Activated T-cell treated with anti-CD3 and anti-CD28 coated beads, Interleukin-2, amount 50 U/mL, for 24 hours (primary cell): ENCODE data around the gene SLC16A13.
"Not testable (repeated sequence)": the region's sequence is repeated elsewhere in the genome, so short reads cannot be mapped to it uniquely, and the experiment has no call there.

Source experiments
- DNase-seq: peaks from one replicate; pipeline ENCODE4 v3.0.0-alpha.2; 2020
- H3K27ac Mint-ChIP-seq: 2 replicates; pipeline ENCODE4 v1.8.0; 2020; ENCODE audit warnings: mild to moderate bottlenecking, mixed read lengths
- H3K27me3 Mint-ChIP-seq: 2 replicates; pipeline ENCODE4 v1.8.0; 2020; ENCODE audit warnings: mixed read lengths
- H3K36me3 Mint-ChIP-seq: 2 replicates; pipeline ENCODE4 v1.8.0; 2020; ENCODE audit warnings: low read depth, mixed read lengths
- H3K4me1 Mint-ChIP-seq: 2 replicates; pipeline ENCODE4 v1.8.0; 2020; ENCODE audit warnings: low read depth, mixed read lengths
- H3K4me3 Mint-ChIP-seq: 2 replicates; pipeline ENCODE4 v1.8.0; 2020; ENCODE audit warnings: mild to moderate bottlenecking, moderate library complexity, mixed read lengths
- H3K9me3 Mint-ChIP-seq: 2 replicates; pipeline ENCODE4 v1.8.0; 2020; ENCODE audit warnings: mixed read lengths

SLC16A13 gene

DNA sequence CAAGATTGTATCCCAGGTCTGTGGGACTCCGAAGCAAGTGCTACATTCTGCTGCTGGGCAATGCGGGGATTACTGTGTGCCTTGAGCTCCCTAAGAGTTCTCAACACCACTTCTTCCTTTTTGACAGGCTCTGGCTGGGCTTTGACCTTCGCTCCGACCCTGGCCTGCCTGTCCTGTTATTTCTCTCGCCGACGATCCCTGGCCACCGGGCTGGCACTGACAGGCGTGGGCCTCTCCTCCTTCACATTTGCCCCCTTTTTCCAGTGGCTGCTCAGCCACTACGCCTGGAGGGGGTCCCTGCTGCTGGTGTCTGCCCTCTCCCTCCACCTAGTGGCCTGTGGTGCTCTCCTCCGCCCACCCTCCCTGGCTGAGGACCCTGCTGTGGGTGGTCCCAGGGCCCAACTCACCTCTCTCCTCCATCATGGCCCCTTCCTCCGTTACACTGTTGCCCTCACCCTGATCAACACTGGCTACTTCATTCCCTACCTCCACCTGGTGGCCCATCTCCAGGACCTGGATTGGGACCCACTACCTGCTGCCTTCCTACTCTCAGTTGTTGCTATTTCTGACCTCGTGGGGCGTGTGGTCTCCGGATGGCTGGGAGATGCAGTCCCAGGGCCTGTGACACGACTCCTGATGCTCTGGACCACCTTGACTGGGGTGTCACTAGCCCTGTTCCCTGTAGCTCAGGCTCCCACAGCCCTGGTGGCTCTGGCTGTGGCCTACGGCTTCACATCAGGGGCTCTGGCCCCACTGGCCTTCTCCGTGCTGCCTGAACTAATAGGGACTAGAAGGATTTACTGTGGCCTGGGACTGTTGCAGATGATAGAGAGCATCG is 2.4 kb downstream of the SLC16A13 start:
- H3K4me1 Mint-ChIP-seq, result peaks cover 56% of the 10 kb centered on the region
- H3K36me3 Mint-ChIP-seq, result peaks cover 13% of the 10 kb centered on the region
- H3K27me3 Mint-ChIP-seq, result no peaks in the 10 kb centered on the region
- no peak for DNase-seq
- H3K4me3 Mint-ChIP-seq, result no peak overlapping the region
- H3K27ac Mint-ChIP-seq, result no peak overlapping the region
- H3K9me3 Mint-ChIP-seq, result no peaks in the 10 kb centered on the region

DNA sequence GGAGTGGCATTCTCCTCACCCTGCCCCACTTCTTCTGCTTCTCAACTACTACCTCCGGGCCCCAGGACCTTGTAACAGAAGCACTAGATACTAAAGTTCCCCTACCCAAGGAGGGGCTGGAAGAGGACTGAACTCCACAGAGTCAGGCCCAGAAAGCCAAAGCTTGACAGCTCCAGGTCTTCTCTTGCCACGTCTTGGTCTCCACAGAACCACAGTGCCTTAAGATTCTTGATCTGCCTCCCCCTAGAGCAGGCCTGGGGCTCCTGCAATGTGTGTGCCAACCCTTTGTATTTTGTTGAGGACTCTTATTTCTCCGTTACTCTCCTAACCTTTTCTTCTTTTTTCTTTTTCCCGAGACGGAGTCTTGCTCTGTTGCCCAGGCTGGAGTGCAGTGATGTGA is 4.0 kb downstream of the SLC16A13 start:
- DNase-seq, result no peak
- H3K4me1 Mint-ChIP-seq, result peaks cover 48% of the 10 kb centered on the region
- H3K9me3 Mint-ChIP-seq, result no peaks in the 10 kb centered on the region
- peak overlapping the region; percentile 78 for H3K27ac Mint-ChIP-seq
- H3K36me3 Mint-ChIP-seq, result peaks cover 13% of the 10 kb centered on the region
- H3K27me3 Mint-ChIP-seq, result peaks cover 4% of the 10 kb centered on the region
- H3K4me3 Mint-ChIP-seq, result no peak overlapping the region

DNA sequence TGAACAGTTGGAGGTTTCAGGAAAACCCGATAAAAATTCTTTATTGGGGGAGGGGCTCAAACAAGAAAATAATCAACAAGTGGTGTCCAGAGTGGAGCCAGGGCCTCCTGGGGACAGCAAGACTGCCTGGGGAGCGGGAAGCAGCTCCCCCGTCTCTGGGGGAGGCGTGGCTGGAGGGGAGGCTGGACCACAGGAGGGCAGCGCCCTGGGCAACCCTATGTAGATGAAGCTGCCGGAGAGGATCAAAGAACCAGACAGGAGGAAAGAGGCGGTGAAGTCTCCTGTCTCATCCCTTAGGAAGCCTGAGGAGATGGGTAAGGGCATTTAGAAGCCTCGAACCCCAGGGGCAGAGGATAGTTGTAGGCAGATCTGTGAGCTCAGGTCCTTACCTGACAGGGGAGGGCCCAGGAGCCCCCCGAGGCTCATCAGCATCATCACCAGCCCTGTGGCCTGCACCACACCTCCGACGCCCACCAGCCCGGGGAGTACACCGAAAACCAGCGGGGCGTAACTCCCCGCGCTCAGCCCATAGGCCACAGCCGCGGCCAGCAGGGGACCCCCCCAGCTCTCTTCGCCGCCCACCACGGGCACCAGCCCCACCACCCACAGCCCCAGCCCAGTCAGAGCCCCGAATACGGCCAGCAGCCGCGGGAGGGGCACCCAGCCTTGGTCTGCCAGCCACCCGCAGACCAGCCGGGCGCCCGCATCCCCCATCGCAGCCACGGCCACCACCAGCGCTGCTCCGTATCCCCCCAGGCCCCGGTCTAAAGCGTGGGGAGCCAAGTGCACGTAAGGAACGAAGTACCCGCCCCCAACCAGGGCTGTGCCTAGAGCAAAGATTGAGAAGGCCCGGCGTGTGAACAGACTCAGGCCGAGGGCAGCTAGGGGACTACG is 6.0 kb downstream of the SLC16A13 start:
- H3K27me3 Mint-ChIP-seq, result peaks cover 4% of the 10 kb centered on the region
- no peaks in the 10 kb centered on the region for H3K9me3 Mint-ChIP-seq
- peak overlapping the region; percentile 70 for H3K4me3 Mint-ChIP-seq
- H3K36me3 Mint-ChIP-seq, result no peaks in the 10 kb centered on the region
- DNase-seq, result peak; percentile 67
- peaks cover 50% of the 10 kb centered on the region for H3K4me1 Mint-ChIP-seq
- H3K27ac Mint-ChIP-seq, result peak overlapping the region; percentile 76

DNA sequence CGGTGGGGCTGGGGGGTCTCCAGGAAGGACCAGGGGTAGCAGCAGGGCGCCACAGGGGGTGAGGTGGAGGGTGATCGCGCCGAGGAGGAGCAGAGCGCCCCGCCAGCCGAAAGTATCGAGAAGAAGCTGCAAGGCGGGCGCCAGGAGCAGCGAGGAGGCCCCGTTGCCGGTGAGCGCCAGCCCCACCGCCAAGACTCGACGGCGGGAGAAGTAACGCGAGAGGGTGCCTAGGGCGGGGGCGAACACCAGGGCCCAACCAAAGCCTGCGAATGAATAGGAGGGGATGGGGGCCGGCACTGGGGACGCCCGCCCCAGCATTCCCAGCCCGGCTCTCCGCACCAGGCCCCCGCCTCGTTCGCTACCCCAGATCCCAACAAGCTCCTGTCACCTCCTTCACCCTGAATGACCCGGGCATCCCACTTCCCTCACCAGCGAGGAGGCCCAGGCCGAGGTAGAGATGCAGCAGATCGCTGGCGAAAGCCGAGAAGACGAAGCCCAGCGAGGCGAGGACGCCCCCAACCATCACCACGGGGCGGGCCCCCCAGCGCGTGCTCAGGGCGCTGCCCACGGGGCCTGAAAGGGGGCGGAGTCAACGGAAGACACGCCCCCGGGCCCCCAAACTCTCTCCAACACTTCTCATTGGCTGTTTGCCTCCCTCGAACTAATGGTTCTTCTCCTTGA is 6.8 kb downstream of the SLC16A13 start:
- Mint-ChIP-seq H3K36me3 (no peaks in the 10 kb centered on the region), H3K4me1 (peaks cover 58% of the 10 kb centered on the region), H3K27me3 (peaks cover 4% of the 10 kb centered on the region), H3K27ac (peak overlapping the region; percentile 76), H3K9me3 (no peaks in the 10 kb centered on the region), H3K4me3 (peak overlapping the region; percentile 70)
- DNase-seq, result peak; percentile 73

DNA sequence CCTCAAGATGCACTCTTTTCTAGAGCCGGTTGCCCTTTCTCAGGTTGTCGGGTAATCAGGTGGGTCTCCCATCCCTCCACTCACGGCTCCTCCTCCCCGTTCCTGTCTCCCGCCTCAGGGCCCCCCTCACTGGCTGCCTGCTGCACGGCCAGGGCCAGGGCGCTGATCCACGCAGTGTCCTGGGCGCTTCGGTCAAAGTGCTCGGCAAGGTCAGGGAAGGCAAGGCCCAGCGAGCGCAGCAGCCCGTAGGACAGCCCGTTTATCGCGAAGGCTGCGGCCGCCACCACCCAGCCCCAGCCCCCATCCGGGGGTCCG is 7.3 kb downstream of the SLC16A13 start:
- H3K4me3 Mint-ChIP-seq, result peak overlapping the region; percentile 70
- peaks cover 4% of the 10 kb centered on the region for H3K27me3 Mint-ChIP-seq
- DNase-seq, result no peak
- H3K9me3 Mint-ChIP-seq, result no peaks in the 10 kb centered on the region
- H3K4me1 Mint-ChIP-seq, result peaks cover 57% of the 10 kb centered on the region
- H3K27ac Mint-ChIP-seq, result peak overlapping the region; percentile 61
- H3K36me3 Mint-ChIP-seq, result no peaks in the 10 kb centered on the region

DNA sequence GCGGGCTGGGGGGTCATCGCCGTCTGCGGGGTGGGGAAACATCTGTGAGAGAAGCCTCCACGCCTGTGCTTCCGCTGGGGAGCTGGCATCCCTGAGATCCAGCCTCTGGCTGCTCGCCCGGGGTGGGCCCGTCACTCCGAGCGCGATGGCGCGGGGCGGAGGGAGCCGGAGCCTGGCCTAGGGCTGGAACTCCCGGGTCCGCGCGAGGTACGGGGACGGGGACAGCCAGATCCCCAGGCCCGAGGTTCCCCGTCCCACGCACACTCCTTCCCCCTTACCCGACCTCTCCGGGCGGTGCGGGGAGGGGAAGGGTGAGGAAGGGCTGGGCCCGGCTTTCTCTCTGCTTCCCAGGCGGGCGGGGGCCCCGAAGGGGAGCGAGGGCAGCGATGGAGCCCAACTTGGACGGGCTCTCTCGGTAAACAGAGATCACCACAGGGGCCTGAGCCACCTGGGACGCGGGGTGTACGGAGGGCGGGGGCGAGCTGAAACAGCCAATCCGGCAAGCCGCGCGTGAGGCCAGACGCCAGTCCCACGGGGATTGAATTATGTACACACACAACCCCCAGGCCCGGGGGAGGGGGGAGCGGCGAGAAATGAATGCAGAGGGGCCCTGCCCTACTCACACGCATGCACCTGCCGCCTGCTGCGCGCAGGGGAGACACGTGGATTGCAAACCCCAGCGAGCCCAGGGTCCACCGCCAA is 7.8 kb downstream of the SLC16A13 start, which contains the start of gene SLC16A11:
Gene SLC16A11, minus strand, starts transcription at position 596 of the 702 bp plus-strand sequence. Its CDS starts 579 bp downstream, at position 17.
- Mint-ChIP-seq H3K27me3 (peaks cover 4% of the 10 kb centered on the region), H3K27ac (peak within 1 kb of the TSS; percentile 61), H3K4me3 (peak within 1 kb of the TSS; percentile 70), H3K36me3 (no peaks in the 10 kb centered on the region), H3K4me1 (peaks cover 54% of the 10 kb centered on the region), H3K9me3 (no peaks in the 10 kb centered on the region)
- peak; percentile 70 for DNase-seq

DNA sequence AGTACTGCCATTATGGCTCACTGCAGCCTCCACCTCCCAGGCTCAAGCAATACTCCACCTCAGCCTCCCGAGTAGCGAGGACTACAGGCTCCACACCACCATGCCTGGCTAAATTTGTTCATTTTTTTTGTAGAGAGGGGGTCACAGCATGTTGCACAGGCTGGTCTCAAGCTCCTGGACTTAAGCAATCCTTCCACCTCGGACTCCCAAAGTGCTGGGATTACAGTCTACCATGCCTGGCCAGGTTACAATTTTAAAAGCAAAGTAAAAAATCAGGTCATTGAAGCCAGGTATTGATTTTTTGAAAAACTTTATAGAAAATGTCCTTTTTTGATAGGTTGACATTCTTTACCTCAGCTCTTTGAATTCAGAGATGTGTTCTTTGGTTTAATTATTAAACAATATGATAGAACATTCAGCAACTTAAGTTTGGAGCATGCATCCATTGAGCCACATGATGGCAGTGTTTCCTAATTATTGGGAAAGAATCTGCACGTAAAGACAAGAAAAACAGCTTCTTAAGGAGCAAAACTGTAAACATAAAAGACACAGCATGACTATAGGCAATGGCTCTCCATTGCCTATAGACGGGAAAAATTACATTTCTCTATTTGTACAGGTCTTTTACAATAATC is 9.8 kb downstream of the SLC16A13 start:
- Mint-ChIP-seq H3K4me3 (peak overlapping the region; percentile 59), H3K27ac (no peak overlapping the region), H3K27me3 (peaks cover 4% of the 10 kb centered on the region), H3K36me3 (no peaks in the 10 kb centered on the region), H3K4me1 (peaks cover 55% of the 10 kb centered on the region), H3K9me3 (no peaks in the 10 kb centered on the region)
- no peak for DNase-seq

DNA sequence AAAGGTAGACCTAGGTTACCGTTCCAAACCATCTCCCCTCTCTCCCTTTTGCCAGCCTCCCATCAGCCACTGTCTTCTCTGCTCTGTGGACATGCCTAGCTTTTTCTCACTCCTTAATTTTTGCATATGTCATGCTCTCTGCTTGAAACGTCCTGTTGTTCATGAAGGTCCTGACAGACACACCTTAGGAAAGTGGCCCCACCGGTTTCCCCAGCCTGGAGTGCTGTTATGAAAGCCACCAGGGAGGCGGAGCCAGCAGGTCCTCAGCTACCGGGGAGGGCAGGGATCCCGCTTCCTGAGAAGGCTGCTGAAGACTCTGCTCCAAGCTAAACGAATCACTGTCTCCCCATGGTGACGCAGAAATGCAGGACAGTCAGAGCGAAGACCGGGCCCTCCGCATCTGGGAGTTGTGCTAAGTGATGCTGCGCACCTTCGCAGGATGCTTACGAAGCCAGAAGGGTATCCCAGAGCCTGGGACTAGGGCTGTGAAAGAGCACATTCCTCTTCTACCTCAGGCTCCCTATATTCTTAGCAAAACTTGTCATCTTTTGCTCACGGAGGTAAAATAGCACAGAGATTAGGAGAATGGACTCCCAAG is 10.4 kb downstream of the SLC16A13 start:
- DNase-seq, result peak; percentile 64
- Mint-ChIP-seq H3K27ac (peak overlapping the region; percentile 91), H3K4me3 (peak overlapping the region; percentile 59), H3K27me3 (peaks cover 4% of the 10 kb centered on the region), H3K9me3 (no peaks in the 10 kb centered on the region), H3K36me3 (no peaks in the 10 kb centered on the region), H3K4me1 (peaks cover 55% of the 10 kb centered on the region)

DNA sequence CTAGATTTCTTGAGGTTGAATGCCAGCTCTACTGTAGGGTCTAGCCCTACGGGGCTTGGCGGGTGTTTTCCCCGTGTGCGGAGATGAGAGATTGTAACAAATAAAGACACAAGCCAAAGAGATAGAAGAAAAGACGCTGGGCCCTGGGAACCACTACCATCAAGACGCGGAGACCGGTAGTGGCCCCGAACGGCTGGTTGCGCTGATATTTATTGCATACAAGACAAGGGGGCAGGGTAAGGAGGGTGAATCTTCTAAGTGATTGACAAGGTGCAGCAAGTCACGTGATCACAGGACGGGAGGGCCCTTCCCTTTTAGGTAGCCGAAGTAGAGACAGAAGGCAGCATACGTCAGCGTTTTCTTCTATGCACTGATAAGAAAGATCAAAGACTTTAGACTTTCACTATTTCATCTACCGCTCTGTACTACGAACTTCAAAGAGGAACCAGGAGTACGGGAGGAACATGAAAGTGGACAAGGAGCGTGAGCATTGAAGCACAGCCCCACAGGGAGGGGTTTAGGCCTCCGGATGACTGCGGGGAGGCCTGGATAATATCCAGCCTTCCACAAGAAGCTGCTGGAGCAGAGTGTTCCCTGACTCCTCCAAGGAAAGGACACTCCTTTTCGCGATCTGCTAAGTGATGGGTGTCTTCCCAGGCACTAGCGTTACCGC is 11.0 kb downstream of the SLC16A13 start:
- H3K36me3 Mint-ChIP-seq, H3K27me3 Mint-ChIP-seq, H3K9me3 Mint-ChIP-seq: not testable (repeated sequence)
- peak overlapping the region; percentile 59 for H3K4me3 Mint-ChIP-seq
- peaks cover 50% of the 10 kb centered on the region for H3K4me1 Mint-ChIP-seq
- peak overlapping the region; percentile 91 for H3K27ac Mint-ChIP-seq
- DNase-seq, result peak; percentile 70

DNA sequence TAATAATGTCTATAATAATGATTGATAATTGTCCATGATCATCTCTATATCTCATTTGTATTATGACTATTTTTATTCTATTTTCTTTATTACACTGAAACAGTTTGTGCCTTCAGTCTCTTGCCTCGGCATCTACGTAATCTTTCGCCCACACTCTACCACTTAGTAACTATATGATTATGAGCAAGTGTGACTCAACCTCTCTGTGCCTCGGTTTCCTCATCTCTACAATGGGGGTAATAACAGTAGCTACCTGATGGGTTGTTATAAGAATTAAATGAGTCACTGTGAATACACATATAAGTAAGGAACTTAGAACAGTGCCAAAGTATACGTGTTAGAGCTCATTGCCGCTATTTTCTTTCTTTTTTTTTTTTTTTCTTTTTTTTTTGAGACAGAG is 11.8 kb downstream of the SLC16A13 start:
- Mint-ChIP-seq H3K36me3 (no peaks in the 10 kb centered on the region), H3K4me1 (peaks cover 46% of the 10 kb centered on the region), H3K9me3 (no peaks in the 10 kb centered on the region), H3K27ac (peak overlapping the region; percentile 37), H3K27me3 (peaks cover 4% of the 10 kb centered on the region), H3K4me3 (peak overlapping the region; percentile 59)
- no peak for DNase-seq

DNA sequence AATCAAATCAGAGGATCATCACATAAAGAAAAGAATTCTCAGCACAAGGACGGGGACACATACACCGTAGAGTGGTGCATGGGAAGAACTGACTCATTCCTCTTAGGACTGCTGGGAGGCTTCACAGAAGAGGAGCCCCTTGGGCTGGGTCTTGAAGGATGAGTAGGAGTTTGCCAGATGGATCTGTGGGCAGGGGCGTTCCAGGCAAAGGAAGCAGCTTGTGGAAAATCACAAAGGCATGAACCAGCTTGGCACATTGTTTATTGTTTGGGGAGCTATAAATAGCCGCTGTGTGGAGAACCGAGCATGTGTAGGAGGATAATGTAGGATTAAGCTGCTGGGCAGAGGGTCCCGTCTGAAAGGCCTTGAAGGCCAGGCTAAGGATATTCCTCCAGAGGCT is 13.2 kb downstream of the SLC16A13 start:
- Mint-ChIP-seq H3K27ac (no peak overlapping the region), H3K9me3 (no peaks in the 10 kb centered on the region), H3K4me3 (no peak overlapping the region), H3K27me3 (peaks cover 1% of the 10 kb centered on the region), H3K36me3 (no peaks in the 10 kb centered on the region), H3K4me1 (peaks cover 38% of the 10 kb centered on the region)
- no peak for DNase-seq

DNA sequence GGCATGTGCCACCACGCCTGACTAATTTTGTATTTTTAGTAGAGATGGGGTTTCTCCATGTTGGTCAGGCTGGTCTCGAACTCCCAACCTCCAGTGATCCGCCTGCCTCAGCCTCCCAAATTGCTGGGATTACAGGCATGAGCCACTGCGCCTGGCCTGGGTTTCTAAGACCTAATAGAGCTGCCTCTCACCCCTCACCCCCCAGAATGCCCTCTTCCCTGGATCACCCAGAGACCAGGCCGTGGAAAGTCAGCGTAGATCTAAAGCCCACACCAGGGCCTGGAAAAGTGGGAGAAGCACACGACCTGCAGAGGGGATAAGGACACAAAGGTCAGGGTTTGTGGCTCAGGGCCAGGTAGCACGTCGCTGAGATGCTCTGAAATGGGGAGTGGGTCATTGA is 14.8 kb downstream of the SLC16A13 start:
- H3K36me3 Mint-ChIP-seq, DNase-seq, H3K9me3 Mint-ChIP-seq, H3K4me3 Mint-ChIP-seq, H3K27ac Mint-ChIP-seq, H3K27me3 Mint-ChIP-seq: not testable (repeated sequence)
- peaks cover 32% of the 10 kb centered on the region for H3K4me1 Mint-ChIP-seq

DNA sequence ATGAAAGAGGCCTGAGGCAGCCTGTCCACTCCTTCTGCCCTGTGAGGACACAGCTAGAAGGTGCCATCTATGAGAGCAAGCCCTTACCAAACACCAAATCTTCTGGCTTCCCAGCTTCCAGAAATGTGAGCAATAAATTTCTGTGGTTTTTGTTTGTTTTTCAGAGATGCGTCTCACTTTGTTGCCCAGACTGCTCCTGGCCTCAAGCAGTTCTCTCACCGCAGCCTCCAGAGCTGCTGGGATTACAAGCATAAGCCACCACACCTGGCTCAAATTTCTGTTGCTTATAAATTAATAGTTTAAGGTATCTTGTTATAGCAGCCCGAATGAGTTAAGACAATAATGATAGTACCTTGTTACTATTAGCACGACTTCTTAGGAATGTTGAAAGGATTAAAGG is 20.6 kb downstream of the SLC16A13 start:
- DNase-seq, result no peak
- peaks cover 25% of the 10 kb centered on the region for H3K4me1 Mint-ChIP-seq
- H3K36me3 Mint-ChIP-seq, result no peaks in the 10 kb centered on the region
- no peaks in the 10 kb centered on the region for H3K9me3 Mint-ChIP-seq
- H3K27me3 Mint-ChIP-seq, result no peaks in the 10 kb centered on the region
- H3K4me3 Mint-ChIP-seq, result no peak overlapping the region
- no peak overlapping the region for H3K27ac Mint-ChIP-seq
